Astrocyte of the hippocampus (primary cell): Measurements from ENCODE around the gene PAX6.
"Not testable (repeated sequence)": the region's sequence is repeated elsewhere in the genome, so short reads cannot be mapped to it uniquely, and the experiment has no call there.

Experiments used
- DNase-seq: peaks from one replicate; pipeline ENCODE4 v3.0.0; 2011; ENCODE audit warnings: low read depth, low spot score

The PAX6 gene

DNA sequence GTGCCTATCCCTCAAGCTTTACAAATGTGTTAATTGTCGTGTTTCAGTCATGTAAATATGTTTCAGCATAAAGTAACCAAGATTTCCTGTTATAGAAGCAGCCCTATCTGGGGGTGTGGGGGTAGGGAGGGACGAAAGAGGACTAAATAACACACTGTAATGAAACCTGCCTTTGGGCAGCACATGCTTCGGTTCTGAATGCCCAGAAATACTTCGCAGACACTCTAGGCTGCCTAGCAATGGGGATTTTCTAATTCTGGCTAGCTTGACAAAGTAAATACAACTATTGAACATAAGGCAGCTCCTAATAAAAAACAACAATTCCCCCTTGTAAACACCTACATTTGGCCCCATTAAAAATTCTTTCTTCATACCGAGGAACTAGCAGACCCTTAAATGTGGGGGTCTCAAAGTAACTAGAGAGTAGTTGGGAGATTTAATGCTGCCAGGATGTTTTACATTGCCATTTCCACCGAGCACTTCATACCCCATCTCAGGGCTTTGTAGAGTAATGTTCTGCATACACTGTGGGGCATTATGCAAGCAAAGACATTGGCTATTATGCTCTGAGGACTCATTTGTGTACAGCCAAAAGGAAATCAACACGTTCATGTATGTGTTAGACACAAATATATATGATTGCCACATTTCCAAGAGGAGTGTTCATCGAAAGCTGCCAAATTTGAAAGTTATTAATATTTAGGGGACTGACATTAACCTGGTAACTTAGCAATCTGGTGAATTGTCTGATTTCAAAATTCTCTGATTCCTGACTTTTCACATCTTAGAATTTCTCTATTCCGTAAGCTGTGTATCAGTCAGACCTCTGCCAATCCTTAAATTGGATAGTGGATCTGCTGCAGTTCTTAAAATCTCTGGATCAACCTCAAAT is 42.1 kb downstream of the PAX6 start:
- peak; percentile 33 for DNase-seq

DNA sequence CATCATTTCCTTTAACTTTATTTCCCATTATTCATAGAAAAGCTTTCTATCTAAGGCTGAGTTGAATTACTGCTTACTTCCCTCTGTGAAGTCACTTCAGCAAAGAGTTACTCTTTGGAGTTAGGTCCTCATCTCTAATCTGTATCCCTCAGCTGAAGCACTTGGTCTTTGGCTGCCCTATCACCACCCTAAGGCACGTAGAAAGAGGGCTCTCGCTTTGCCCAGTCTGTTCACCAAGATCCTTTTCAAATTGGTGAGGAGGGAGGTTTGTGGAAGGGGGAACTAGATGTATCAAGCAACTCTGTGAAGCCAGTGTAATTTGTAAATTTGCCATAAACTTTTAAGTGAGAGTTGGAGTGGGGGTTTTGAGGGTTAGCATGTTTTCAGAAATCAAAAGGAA is 43.4 kb downstream of the PAX6 start:
- DNase-seq, result peak; percentile 27

DNA sequence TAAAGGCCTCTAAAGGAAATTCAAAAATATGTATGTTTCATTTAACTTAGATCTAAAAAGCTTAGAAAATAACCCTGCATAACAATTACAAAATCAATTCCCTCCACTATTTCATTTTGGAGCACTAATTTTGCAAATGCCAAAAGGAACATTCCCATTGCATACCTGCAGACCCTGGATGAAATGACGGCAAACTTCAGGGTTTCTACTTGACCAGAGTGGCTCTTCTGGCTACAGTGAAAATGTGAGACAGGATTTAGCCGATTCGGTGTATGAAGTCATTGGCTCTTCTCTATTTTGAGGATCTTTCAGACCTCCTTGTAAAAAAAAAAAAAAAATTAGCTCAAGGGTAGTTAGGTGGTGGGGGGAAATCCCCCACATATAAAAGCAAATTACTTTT is 44.1 kb downstream of the PAX6 start:
- DNase-seq, result no peak

DNA sequence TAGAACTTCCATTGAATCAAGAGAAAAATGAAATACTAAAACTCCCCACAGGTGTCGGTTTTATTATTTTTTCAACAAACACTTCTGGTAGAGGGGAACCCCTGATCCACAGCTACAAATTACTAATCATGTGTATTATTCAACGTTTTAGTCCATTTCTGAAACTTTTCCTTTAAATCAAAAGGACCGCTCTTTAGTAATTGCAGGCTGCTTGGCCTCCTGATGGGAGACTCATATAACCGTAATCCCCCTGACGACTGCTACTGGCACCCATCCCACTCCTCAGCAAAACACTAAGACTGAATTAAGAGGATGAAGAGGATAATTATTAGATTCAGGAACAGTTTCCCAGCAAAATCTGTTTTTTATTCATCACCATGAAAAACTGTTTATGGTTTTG is 46.4 kb downstream of the PAX6 start:
- DNase-seq, result peak; percentile 59

DNA sequence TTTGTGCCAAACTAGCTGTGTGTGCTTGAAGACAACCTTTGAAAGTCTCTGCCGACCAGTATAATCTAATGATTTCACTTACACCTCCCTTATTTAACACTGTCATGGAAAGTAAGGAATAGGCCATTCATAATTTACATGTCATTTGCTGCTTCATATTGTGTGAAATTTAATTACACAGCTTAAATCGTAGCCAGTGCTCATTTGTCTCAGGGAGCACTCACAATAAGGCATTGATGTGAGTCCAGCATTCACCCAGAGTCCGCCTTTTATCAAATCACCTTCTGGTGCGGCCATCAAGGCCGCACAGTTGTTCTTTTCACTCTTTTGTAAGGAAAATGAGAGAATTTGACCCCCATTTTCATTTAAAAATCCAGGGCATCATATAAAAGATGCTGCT is 46.9 kb downstream of the PAX6 start:
- peak; percentile 37 for DNase-seq

DNA sequence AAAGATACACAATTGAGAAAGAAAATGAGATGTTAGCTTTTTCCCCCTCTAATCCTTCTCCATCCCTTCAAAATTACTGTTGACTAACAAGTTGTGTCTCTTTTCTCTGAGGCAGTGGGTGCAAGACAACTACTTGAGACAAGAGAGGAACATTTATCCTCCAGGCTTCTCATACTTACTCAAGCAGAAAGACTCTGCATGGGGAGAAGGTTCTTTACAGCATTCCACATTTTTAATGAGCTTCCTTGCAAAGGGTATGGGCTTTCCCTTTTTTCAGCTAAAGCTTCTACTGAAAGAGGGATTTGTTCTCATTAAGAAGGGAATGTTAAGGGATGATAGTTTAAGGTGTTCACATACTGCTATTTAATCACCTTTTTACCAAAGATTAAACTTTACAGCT is 47.8 kb downstream of the PAX6 start:
- peak; percentile 51 for DNase-seq

DNA sequence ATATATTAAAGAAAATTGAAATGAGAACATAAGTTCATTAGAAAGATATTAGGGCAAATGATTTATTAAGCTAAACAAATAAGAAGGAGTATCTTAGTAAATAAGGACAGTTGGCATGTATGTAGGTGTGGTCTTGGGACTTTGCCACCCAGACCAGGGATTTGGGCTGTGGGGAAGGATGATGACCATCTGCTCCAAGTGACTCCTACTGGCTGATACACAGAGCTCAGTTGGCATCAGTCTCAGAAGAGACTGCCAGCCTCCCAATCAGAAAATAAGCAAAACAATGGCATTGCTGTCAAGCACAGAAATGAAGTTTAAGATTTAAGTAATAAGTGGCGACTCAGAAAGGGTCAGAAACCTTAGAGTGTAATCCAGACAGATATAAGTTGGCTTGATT is 49.5 kb downstream of the PAX6 start:
- DNase-seq, result no peak

DNA sequence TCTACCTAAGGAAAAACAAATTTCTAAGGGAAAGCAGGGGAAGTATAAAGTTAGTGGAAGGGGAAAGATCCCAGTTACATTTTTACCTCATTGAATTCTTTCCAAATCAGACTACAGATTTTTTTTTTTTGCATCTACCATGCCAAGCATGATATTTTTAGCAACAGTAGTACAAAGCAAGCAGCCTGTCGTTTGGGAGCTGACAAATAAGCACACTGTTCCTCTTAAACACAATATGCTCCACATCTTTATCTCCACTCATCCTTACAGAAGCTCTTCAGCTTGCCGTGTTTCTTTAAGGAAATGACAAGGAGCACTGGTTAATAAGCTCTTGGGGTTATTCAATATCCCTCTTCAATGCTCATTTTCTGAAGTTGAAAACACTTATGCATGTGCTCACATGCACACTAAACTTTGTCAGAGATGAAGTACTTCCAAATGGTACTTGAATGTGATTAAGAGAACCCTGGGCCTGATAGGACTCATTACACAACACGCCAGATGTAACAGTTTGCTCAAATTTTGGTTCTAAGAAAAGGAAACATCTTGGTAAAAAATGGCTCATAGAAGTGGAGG is 53.8 kb downstream of the PAX6 start:
- no peak for DNase-seq

DNA sequence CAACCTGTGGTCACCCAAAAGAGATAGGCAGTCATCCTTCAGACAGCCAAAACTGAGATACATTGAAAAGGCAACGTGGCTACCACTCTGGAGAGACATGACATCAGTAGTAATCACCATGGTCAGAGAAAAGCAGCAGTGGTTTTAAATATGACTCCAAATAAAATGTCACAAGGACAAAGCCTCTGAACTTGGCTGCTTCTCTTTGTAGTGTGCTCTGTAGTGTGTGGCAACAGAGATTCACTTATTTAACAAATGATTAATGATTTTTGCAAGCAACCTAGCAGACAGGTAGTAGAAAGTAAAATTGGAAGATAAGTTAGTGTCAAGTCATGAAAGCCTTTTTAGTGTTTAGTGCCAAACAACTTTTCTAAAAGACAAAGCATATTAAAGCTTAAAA is 63.5 kb downstream of the PAX6 start:
- DNase-seq, result no peak

DNA sequence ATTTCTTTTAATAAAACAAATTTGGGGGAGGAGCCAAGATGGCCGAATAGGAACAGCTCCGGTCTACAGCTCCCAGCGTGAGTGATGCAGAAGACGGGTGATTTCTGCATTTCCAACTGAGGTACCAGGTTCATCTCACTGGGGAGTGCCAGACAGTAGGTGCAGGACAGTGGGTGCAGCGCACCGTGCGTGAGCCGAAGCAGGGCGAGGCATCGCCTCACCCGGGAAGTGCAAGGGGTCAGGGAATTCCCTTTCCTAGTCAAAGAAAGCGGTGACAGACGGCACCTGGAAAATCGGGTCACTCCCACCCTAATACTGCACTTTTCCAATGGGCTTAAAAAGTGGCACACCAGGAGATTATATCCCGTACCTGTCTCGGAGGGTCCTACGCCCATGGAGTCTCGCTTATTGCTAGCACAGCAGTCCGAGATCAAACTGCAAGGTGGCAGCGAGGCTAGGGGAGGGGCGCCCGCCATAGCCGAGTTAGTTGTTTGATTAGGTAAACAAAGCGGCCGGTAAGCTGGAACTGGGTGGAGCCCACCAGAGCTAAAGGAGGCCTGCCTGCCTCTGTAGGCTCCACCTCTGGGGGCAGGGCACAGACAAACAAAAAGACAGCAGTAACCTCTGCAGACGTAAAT is 70.3 kb downstream of the PAX6 start:
- not testable (repeated sequence) for DNase-seq

DNA sequence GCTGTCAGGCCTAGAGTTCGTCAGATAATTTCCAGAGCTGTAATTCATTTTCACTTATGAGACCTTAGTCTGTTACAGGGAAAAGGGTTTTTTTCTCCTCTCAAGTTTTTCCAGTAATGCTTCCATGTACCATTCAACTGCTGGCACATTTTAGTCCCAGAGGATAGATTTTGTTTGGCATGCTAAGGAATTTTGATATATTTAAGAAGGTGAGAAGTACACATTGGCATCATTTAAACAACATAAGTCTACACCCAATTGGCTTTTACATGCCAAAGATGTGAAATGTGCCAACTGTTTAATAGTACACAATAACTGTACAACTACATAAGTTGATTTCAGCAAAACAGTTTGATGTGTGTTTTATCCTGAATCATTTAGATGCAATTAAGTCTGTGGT is 71.0 kb downstream of the PAX6 start:
- no peak for DNase-seq
